Measurements from ENCODE around the gene MORN3. TPM values are rescaled to one million over a fixed set of nuclear protein-coding genes. Genes with fewer than 3 reads are reported as not detected.
A peak's percentile ranks its signal among the peaks of the same experiment; 100 is the strongest.

Gene MORN3
- total RNA-seq, 2 experiments from 2014 or later: 0.13 to 0.32 TPM

GRCh38 chr12:121641343-121641630, 28.2 kb downstream of the MORN3 start:
- intact Hi-C loops (cut with micrococcal nuclease; ENCODE audit: unreplicated experiment): no loop called here
- Histone ChIP-seq H3K9me3 (ENCODE audit: low read length) (no peaks in the 10 kb centered on the region), H3K79me2 (ENCODE audit: insufficient read depth, low read depth, low read length) (peaks cover 6% of the 10 kb centered on the region; the same call in 1 of the 2 replicates), H3K9me2 (ENCODE audit: insufficient read depth, low read length) (no peaks in the 10 kb centered on the region), H3K27ac (ENCODE audit: low read depth, low read length, poor library complexity, severe bottlenecking) (no peak overlapping the region), H3K4me2 (ENCODE audit: low read length) (no peak overlapping the region), H4K20me1 (ENCODE audit: insufficient read depth, low read length) (no peaks in the 10 kb centered on the region), H3K4me3 (ENCODE audit: low read depth, low read length, poor library complexity, severe bottlenecking) (no peak overlapping the region), H3K4me1 (ENCODE audit: insufficient read depth, low read length, poor library complexity, severe bottlenecking) (peaks cover 17% of the 10 kb centered on the region), H2AFZ (ENCODE audit: low read length) (no peak overlapping the region), H3K36me3 (ENCODE audit: insufficient read depth, low read length) (peaks cover 17% of the 10 kb centered on the region)
- no peak for TF ChIP-seq EZH2phosphoT487 (IDR thresholded peaks at IDR 0.05; ENCODE audit: borderline replicate concordance, low read depth, low read length)
- ChIA-PET POLR2A (no interaction called here), CTCF (ENCODE audit: unreplicated experiment) (no interaction called here)
- BruUV-seq (replicated peaks): no TSS peak
- no peak for DNase-seq (ENCODE audit: low spot score)

- TF ChIP-seq EZH2phosphoT487 (IDR thresholded peaks at IDR 0.05; ENCODE audit: borderline replicate concordance, low read depth, low read length) (no peak), CTCF (conservative IDR thresholded peaks at IDR 0.05; ENCODE audit: low read length) (no peak)
- Histone ChIP-seq H3K4me1 (ENCODE audit: insufficient read depth, low read length, poor library complexity, severe bottlenecking) (peaks cover 17% of the 10 kb centered on the region), H3K79me2 (ENCODE audit: insufficient read depth, low read depth, low read length) (peaks cover 6% of the 10 kb centered on the region; the same call in 1 of the 2 replicates), H3K9me3 (ENCODE audit: low read length) (no peaks in the 10 kb centered on the region), H3K4me2 (ENCODE audit: low read length) (no peak overlapping the region), H2AFZ (ENCODE audit: low read length) (no peak overlapping the region), H3K9me2 (ENCODE audit: insufficient read depth, low read length) (no peaks in the 10 kb centered on the region), H3K27ac (ENCODE audit: low read depth, low read length, poor library complexity, severe bottlenecking) (no peak overlapping the region), H4K20me1 (ENCODE audit: insufficient read depth, low read length) (no peaks in the 10 kb centered on the region), H3K36me3 (ENCODE audit: insufficient read depth, low read length) (peaks cover 15% of the 10 kb centered on the region), H3K4me3 (ENCODE audit: low read depth, low read length, poor library complexity, severe bottlenecking) (no peak overlapping the region)
- DNase-seq (ENCODE audit: low spot score): no peak
- intact Hi-C loops (cut with micrococcal nuclease; ENCODE audit: unreplicated experiment): no loop called here
- ChIA-PET CTCF (ENCODE audit: unreplicated experiment) (interaction anchor here (0.9 to 2.5 kb wide), 3 partner anchors 11 to 151 kb away, joined by 3 to 16 read pairs (median 5); partner anchors contain the start of gene ORAI1), POLR2A (interaction anchor here (0.6 to 1.4 kb wide), 3 partner anchors 11 to 140 kb away, joined by 3 to 10 read pairs (median 5); partner anchors contain the start of gene ORAI1)
- no TSS peak for BruUV-seq (replicated peaks)
Observed at GRCh38 chr12:121638298-121639202, 30.9 kb downstream of the MORN3 start.

GRCh38 chr12:121637231-121637914, 32.1 kb downstream of the MORN3 start:
- peak; percentile 75 for DNase-seq (ENCODE audit: low spot score)
- ChIA-PET POLR2A (interaction anchor here (0.7 to 1.4 kb wide), 5 partner anchors 10 to 245 kb away, joined by 3 to 10 read pairs (median 3); partner anchors contain the start of gene ORAI1), CTCF (ENCODE audit: unreplicated experiment) (interaction anchor here (0.6 to 2.5 kb wide), 5 partner anchors 10 to 152 kb away, joined by 3 to 16 read pairs (median 4); partner anchors contain the start of gene ORAI1)
- Histone ChIP-seq H3K79me2 (ENCODE audit: insufficient read depth, low read depth, low read length) (peaks cover 10% of the 10 kb centered on the region; the same call in 1 of the 2 replicates), H3K9me3 (ENCODE audit: low read length) (no peaks in the 10 kb centered on the region), H3K4me1 (ENCODE audit: insufficient read depth, low read length, poor library complexity, severe bottlenecking) (peaks cover 19% of the 10 kb centered on the region), H3K4me2 (ENCODE audit: low read length) (peak overlapping the region; percentile 77), H3K36me3 (ENCODE audit: insufficient read depth, low read length) (peaks cover 17% of the 10 kb centered on the region; the same call in 1 of the 2 replicates), H3K4me3 (ENCODE audit: low read depth, low read length, poor library complexity, severe bottlenecking) (peak overlapping the region; percentile 50), H2AFZ (ENCODE audit: low read length) (peak overlapping the region; percentile 22; the same call in 1 of the 2 replicates), H4K20me1 (ENCODE audit: insufficient read depth, low read length) (no peaks in the 10 kb centered on the region), H3K9me2 (ENCODE audit: insufficient read depth, low read length) (no peaks in the 10 kb centered on the region), H3K27ac (ENCODE audit: low read depth, low read length, poor library complexity, severe bottlenecking) (peak overlapping the region; percentile 67)
- BruUV-seq (replicated peaks): no TSS peak
- intact Hi-C loops (cut with micrococcal nuclease; ENCODE audit: unreplicated experiment): no loop called here
- TF ChIP-seq CTCF (conservative IDR thresholded peaks at IDR 0.05; ENCODE audit: low read length): no peak
- TF ChIP-seq EZH2phosphoT487 (IDR thresholded peaks at IDR 0.05; ENCODE audit: borderline replicate concordance, low read depth, low read length): no peak
